HepG2 (cell line): ENCODE data around the gene TMEM14B. TPM values are rescaled to one million over a fixed set of nuclear protein-coding genes. Genes with fewer than 3 reads are reported as not detected.
A peak's percentile ranks its signal among the peaks of the same experiment; 100 is the strongest.

ENCODE experiments used
- ATF1 ChIP-seq: IDR thresholded peaks from 2 replicates; pipeline ENCODE4 v1.6.1; 2016; ENCODE audit warnings: mild to moderate bottlenecking, control low read depth
- BORCS8-MEF2B ChIP-seq: sonication (generic); formaldehyde crosslinking; IDR thresholded peaks from 2 replicates; pipeline ENCODE4 v1.8.0; 2022; ENCODE audit warnings: mild to moderate bottlenecking, missing genetic modification reagents
- FOXJ3 ChIP-seq: sonication (generic); formaldehyde crosslinking; IDR thresholded peaks from 2 replicates; pipeline ENCODE4 v1.4.0; 2020; ENCODE audit warnings: missing genetic modification reagents, mild to moderate bottlenecking, borderline replicate concordance
- GFI1 ChIP-seq: sonication (generic); formaldehyde crosslinking; IDR thresholded peaks from 2 replicates; pipeline ENCODE4 v1.5.0; 2020; ENCODE audit warnings: missing genetic modification reagents, mild to moderate bottlenecking, borderline replicate concordance
- KDM3A ChIP-seq: IDR thresholded peaks from 2 replicates; pipeline ENCODE4 v1.6.1; 2018; ENCODE audit warnings: low read depth, missing compliant biosample characterization
- MLLT10 ChIP-seq: sonication (generic); formaldehyde crosslinking; IDR thresholded peaks from 2 replicates; pipeline ENCODE4 v1.4.0; 2020; ENCODE audit warnings: missing genetic modification reagents
- POLR2A ChIP-seq, 2 experiments: IDR thresholded peaks; 2 replicates each; pipeline ENCODE4 v1.6.1; 2011; ENCODE audit warnings: low read depth in 2 of 2, low read length in 2 of 2, mild to moderate bottlenecking in 1 of 2, moderate library complexity in 1 of 2; ENCODE audit not compliant: insufficient read depth in 1 of 2
- SETDB1 ChIP-seq: sonication (generic); formaldehyde crosslinking; IDR thresholded peaks from 2 replicates; pipeline ENCODE4 v1.5.1; 2020; ENCODE audit warnings: missing genetic modification reagents, mild to moderate bottlenecking, borderline replicate concordance
- SNAPC2 ChIP-seq: sonication (generic); formaldehyde crosslinking; IDR thresholded peaks from 2 replicates; pipeline ENCODE4 v1.8.1; 2022; ENCODE audit warnings: mild to moderate bottlenecking, missing genetic modification reagents
- SRSF4 ChIP-seq: fragments of 200-400 bp; formaldehyde crosslinking; IDR thresholded peaks from one replicate; pipeline ENCODE4 v1.6.1; 2018; ENCODE audit warnings: mild to moderate bottlenecking, low read depth, low read length, moderate library complexity; ENCODE audit not compliant: poor library complexity, severe bottlenecking
- ZNF230 ChIP-seq: sonication (generic); formaldehyde crosslinking; IDR thresholded peaks from 2 replicates; pipeline ENCODE4 v1.4.0; 2020; ENCODE audit warnings: mild to moderate bottlenecking, missing genetic modification reagents
- ZSCAN22 ChIP-seq: sonication (generic); formaldehyde crosslinking; IDR thresholded peaks from 2 replicates; pipeline ENCODE4 v1.4.0; 2020; ENCODE audit warnings: mild to moderate bottlenecking, missing genetic modification reagents
- polyA plus RNA-seq, 8 experiments: library from polyadenylated mRNA; depleted of rRNA in 3 of 8; stranded (reverse) in 7 of 8; unstranded in 1 of 8; fragments of >200 nt; fragmentation: Illumina TruSeq in 4 of 8; extraction: Trizol in 4 of 8; gene quantifications; 2 replicates each; pipeline versions ENCODE4 v1.2.1 to v1.2.3, GENCODE V29; 2011 to 2016; ENCODE audit warnings: low read depth in 4 of 8, missing spikeins in 1 of 8, mixed read lengths in 1 of 8; ENCODE audit not compliant: insufficient read depth in 1 of 8
- total RNA-seq, 5 experiments: library from RNA; depleted of rRNA; stranded (reverse); fragments of >200 nt; fragmentation: Illumina TruSeq; extraction: Trizol; gene quantifications; 2 replicates each; pipeline ENCODE4 v1.2.3, GENCODE V29; 2016; ENCODE audit warnings: low read depth in 1 of 5
- TF ChIP-seq, protein P1 (sequence below): sonication (generic); formaldehyde crosslinking; IDR thresholded peaks from 2 replicates; pipeline ENCODE4 v1.5.1; 2020; ENCODE audit warnings: missing genetic modification reagents, mild to moderate bottlenecking, borderline replicate concordance
- TF ChIP-seq, protein P2 (sequence below): sonication (generic); formaldehyde crosslinking; IDR thresholded peaks from 2 replicates; pipeline ENCODE4 v1.4.0; 2020; ENCODE audit warnings: missing genetic modification reagents; ENCODE audit errors: not compliant biosample characterization
- TF ChIP-seq, protein P3 (sequence below): sonication (generic); formaldehyde crosslinking; IDR thresholded peaks from 2 replicates; pipeline ENCODE4 v1.5.1; 2020; ENCODE audit warnings: mild to moderate bottlenecking, missing genetic modification reagents, borderline replicate concordance
- TF ChIP-seq, protein P4 (sequence below): sonication (generic); formaldehyde crosslinking; IDR thresholded peaks from 2 replicates; pipeline ENCODE4 v1.9.0; 2022; ENCODE audit warnings: missing genetic modification reagents, mild to moderate bottlenecking, borderline replicate concordance
- TF ChIP-seq, protein P5 (sequence below): sonication (generic); formaldehyde crosslinking; IDR thresholded peaks from 2 replicates; pipeline ENCODE4 v1.9.0; 2022; ENCODE audit warnings: low read depth, missing genetic modification reagents

TMEM14B gene
- total and polyA plus RNA-seq, 2 of the 13 experiments (the other 11 are each of a cell fraction or from before 2014, with no cell fraction given), result 133 to 200 TPM

DNA sequence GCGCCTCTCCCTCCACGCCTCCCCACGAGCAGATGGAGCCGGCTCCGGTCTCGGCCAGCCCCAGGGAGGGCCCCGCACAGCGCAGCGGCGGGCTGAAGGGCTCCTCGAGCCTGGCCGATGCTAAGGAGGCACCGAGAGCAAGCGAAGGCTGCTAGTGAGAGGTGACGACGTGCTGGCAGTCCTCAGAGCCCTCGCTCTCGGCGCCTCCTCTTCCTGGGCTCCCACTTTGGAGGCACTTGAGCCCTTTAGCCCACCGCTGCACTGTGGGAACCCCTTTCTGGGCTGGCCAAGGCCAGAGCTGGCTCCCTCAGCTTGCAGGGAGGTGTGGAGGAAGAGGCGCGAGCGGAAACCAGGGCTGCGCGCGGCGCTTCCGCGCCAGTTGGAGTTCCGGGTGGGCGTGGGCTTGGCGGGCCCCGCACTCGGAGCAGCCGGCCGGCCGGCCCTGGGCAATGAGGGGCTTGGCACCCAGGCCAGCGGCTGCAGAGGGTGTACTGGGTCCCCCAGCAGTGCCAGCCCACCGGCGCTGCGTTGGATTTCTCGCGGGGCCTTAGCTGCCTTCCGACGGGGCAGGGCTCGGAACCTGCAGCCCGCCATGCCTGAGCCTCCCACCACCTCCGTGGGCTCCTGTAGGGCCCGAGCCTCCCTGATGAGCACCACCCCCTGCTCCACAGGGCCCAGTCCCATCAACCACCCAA, 27.2 kb upstream of the TMEM14B start (continued):
- TF ChIP-seq ZNF230 (CRISPR knock-in tag) (no peak; the same call in 1 of the 2 replicates), GFI1 (CRISPR knock-in tag) (no peak), MLLT10 (no peak), ATF1 (CRISPR knock-in tag) (no peak), BORCS8-MEF2B (CRISPR knock-in tag) (no peak), SRSF4 (no peak), SETDB1 (CRISPR knock-in tag) (no peak), FOXJ3 (CRISPR knock-in tag) (no peak), POLR2A (IDR thresholded peaks at IDR 0.05; ENCODE audit: insufficient read depth in 1 of 2, low read depth in 2 of 2, low read length in 2 of 2) (peak; percentile 3 to 64; a peak in 3 of 4 replicates), ZSCAN22 (CRISPR knock-in tag) (no peak), KDM3A (CRISPR knock-in tag) (no peak), SNAPC2 (CRISPR knock-in tag) (no peak)
- TF ChIP-seq, protein P1, sequence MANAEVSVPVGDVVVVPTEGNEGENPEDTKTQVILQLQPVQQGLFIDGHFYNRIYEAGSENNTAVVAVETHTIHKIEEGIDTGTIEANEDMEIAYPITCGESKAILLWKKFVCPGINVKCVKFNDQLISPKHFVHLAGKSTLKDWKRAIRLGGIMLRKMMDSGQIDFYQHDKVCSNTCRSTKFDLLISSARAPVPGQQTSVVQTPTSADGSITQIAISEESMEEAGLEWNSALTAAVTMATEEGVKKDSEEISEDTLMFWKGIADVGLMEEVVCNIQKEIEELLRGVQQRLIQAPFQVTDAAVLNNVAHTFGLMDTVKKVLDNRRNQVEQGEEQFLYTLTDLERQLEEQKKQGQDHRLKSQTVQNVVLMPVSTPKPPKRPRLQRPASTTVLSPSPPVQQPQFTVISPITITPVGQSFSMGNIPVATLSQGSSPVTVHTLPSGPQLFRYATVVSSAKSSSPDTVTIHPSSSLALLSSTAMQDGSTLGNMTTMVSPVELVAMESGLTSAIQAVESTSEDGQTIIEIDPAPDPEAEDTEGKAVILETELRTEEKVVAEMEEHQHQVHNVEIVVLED (CRISPR knock-in tag), result no peak
- TF ChIP-seq, protein P2, sequence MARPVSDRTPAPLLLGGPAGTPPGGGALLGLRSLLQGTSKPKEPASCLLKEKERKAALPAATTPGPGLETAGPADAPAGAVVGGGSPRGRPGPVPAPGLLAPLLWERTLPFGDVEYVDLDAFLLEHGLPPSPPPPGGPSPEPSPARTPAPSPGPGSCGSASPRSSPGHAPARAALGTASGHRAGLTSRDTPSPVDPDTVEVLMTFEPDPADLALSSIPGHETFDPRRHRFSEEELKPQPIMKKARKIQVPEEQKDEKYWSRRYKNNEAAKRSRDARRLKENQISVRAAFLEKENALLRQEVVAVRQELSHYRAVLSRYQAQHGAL (CRISPR knock-in tag), result peak; percentile 36
- TF ChIP-seq, protein P3, sequence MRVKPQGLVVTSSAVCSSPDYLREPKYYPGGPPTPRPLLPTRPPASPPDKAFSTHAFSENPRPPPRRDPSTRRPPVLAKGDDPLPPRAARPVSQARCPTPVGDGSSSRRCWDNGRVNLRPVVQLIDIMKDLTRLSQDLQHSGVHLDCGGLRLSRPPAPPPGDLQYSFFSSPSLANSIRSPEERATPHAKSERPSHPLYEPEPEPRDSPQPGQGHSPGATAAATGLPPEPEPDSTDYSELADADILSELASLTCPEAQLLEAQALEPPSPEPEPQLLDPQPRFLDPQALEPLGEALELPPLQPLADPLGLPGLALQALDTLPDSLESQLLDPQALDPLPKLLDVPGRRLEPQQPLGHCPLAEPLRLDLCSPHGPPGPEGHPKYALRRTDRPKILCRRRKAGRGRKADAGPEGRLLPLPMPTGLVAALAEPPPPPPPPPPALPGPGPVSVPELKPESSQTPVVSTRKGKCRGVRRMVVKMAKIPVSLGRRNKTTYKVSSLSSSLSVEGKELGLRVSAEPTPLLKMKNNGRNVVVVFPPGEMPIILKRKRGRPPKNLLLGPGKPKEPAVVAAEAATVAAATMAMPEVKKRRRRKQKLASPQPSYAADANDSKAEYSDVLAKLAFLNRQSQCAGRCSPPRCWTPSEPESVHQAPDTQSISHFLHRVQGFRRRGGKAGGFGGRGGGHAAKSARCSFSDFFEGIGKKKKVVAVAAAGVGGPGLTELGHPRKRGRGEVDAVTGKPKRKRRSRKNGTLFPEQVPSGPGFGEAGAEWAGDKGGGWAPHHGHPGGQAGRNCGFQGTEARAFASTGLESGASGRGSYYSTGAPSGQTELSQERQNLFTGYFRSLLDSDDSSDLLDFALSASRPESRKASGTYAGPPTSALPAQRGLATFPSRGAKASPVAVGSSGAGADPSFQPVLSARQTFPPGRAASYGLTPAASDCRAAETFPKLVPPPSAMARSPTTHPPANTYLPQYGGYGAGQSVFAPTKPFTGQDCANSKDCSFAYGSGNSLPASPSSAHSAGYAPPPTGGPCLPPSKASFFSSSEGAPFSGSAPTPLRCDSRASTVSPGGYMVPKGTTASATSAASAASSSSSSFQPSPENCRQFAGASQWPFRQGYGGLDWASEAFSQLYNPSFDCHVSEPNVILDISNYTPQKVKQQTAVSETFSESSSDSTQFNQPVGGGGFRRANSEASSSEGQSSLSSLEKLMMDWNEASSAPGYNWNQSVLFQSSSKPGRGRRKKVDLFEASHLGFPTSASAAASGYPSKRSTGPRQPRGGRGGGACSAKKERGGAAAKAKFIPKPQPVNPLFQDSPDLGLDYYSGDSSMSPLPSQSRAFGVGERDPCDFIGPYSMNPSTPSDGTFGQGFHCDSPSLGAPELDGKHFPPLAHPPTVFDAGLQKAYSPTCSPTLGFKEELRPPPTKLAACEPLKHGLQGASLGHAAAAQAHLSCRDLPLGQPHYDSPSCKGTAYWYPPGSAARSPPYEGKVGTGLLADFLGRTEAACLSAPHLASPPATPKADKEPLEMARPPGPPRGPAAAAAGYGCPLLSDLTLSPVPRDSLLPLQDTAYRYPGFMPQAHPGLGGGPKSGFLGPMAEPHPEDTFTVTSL (CRISPR knock-in tag), result 0 out of 2 replicates have a peak, but pooled peaks have one; percentile 18
- TF ChIP-seq, protein P4, sequence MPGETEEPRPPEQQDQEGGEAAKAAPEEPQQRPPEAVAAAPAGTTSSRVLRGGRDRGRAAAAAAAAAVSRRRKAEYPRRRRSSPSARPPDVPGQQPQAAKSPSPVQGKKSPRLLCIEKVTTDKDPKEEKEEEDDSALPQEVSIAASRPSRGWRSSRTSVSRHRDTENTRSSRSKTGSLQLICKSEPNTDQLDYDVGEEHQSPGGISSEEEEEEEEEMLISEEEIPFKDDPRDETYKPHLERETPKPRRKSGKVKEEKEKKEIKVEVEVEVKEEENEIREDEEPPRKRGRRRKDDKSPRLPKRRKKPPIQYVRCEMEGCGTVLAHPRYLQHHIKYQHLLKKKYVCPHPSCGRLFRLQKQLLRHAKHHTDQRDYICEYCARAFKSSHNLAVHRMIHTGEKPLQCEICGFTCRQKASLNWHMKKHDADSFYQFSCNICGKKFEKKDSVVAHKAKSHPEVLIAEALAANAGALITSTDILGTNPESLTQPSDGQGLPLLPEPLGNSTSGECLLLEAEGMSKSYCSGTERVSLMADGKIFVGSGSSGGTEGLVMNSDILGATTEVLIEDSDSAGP, result peak; percentile 73; the same call in 1 of the 2 replicates
- TF ChIP-seq, protein P5, sequence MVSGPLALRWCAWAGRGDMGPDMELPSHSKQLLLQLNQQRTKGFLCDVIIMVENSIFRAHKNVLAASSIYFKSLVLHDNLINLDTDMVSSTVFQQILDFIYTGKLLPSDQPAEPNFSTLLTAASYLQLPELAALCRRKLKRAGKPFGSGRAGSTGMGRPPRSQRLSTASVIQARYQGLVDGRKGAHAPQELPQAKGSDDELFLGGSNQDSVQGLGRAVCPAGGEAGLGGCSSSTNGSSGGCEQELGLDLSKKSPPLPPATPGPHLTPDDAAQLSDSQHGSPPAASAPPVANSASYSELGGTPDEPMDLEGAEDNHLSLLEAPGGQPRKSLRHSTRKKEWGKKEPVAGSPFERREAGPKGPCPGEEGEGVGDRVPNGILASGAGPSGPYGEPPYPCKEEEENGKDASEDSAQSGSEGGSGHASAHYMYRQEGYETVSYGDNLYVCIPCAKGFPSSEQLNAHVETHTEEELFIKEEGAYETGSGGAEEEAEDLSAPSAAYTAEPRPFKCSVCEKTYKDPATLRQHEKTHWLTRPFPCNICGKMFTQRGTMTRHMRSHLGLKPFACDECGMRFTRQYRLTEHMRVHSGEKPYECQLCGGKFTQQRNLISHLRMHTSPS (CRISPR knock-in tag), result peak; percentile 41; the same call in 1 of the 2 replicates
